Osteocyte (in vitro differentiated cells): ENCODE measurements around the gene BRIP1. TPM values are rescaled to one million over a fixed set of nuclear protein-coding genes. Genes with fewer than 3 reads are reported as not detected.

Experiments used
- DNase-seq: peaks from one replicate; pipeline ENCODE4 v3.0.0; 2021; ENCODE audit warnings: mixed read lengths; ENCODE audit not compliant: unreplicated experiment; ENCODE audit errors: extremely low spot score
- H3K27ac Mint-ChIP-seq: one replicate; pipeline ENCODE4 v1.8.0; 2021; ENCODE audit warnings: mild to moderate bottlenecking, mixed read lengths; ENCODE audit not compliant: unreplicated experiment
- H3K27me3 Mint-ChIP-seq: one replicate; pipeline ENCODE4 v1.8.0; 2021; ENCODE audit warnings: mixed read lengths; ENCODE audit not compliant: unreplicated experiment
- H3K36me3 Mint-ChIP-seq: one replicate; pipeline ENCODE4 v1.8.0; 2021; ENCODE audit warnings: mixed read lengths; ENCODE audit not compliant: unreplicated experiment
- H3K4me1 Mint-ChIP-seq: one replicate; pipeline ENCODE4 v1.8.0; 2021; ENCODE audit warnings: mixed read lengths; ENCODE audit not compliant: unreplicated experiment
- H3K4me3 Mint-ChIP-seq: one replicate; pipeline ENCODE4 v1.8.0; 2021; ENCODE audit warnings: mild to moderate bottlenecking, moderate library complexity, mixed read lengths; ENCODE audit not compliant: unreplicated experiment
- H3K9me3 Mint-ChIP-seq: one replicate; pipeline ENCODE4 v1.8.0; 2021; ENCODE audit warnings: mixed read lengths; ENCODE audit not compliant: unreplicated experiment
- total RNA-seq: library from RNA; stranded (reverse); gene quantifications from 2 replicates; pipeline ENCODE4 v1.2.1, GENCODE V29; 2021
- TF ChIP-seq, protein P1 (sequence below): fragments of 200-600 bp; sonication (generic); IDR thresholded peaks from 2 replicates; pipeline ENCODE4 v1.5.0; 2021; ENCODE audit warnings: antibody characterized with exemption, mild to moderate bottlenecking, moderate library complexity

Gene BRIP1
- total RNA-seq, 1 donor from 2014 or later: 4.6 TPM

DNA sequence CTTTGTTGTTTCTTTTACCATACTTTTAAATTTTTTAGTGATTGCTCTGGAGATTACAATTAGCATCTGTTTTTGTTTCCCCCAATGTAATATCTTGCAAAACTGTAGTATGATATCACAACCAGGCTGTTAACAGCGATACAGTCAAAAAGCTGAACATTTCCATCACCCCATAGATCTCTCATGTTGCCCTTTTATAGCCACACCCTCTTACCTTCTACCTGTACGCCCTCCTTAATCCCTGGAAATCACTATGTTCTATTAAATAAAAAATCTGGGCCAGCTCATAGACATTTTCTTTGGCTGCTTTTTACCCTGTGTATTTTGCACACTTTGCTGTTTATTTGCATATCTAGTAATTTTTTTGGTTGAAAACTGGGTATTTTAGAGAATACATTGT, 205.1 kb downstream of the BRIP1 start:
- TF ChIP-seq, protein P1, sequence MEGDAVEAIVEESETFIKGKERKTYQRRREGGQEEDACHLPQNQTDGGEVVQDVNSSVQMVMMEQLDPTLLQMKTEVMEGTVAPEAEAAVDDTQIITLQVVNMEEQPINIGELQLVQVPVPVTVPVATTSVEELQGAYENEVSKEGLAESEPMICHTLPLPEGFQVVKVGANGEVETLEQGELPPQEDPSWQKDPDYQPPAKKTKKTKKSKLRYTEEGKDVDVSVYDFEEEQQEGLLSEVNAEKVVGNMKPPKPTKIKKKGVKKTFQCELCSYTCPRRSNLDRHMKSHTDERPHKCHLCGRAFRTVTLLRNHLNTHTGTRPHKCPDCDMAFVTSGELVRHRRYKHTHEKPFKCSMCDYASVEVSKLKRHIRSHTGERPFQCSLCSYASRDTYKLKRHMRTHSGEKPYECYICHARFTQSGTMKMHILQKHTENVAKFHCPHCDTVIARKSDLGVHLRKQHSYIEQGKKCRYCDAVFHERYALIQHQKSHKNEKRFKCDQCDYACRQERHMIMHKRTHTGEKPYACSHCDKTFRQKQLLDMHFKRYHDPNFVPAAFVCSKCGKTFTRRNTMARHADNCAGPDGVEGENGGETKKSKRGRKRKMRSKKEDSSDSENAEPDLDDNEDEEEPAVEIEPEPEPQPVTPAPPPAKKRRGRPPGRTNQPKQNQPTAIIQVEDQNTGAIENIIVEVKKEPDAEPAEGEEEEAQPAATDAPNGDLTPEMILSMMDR: no peak
- Mint-ChIP-seq H3K27me3 (no peaks in the 10 kb centered on the region), H3K27ac (no peak overlapping the region), H3K4me1 (peaks cover 9% of the 10 kb centered on the region), H3K4me3 (no peak overlapping the region), H3K9me3 (peaks cover 3% of the 10 kb centered on the region), H3K36me3 (peaks cover 4% of the 10 kb centered on the region)
- no peak for DNase-seq

DNA sequence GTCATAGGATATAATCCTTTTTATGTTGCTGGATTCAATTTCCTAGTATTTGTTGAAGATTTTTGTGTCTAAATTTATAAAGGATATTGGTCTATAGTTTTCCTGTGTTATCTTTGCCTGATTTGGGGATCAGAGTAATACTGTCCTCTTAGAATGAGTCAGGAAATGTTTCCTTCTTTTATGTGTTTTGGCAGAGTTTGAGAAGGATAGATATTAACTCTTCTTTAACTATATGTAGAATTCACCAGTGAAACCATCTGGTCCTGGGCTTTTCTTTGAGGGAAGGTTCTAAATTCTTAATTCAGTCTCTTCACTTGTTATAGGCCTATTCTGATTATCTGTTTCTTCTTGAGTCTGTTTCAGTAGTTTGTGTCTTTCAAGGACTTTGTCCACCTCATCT, 206.0 kb downstream of the BRIP1 start:
- peaks cover 3% of the 10 kb centered on the region for H3K4me1 Mint-ChIP-seq
- peaks cover 3% of the 10 kb centered on the region for H3K36me3 Mint-ChIP-seq
- H3K27ac Mint-ChIP-seq: no peak overlapping the region
- H3K4me3 Mint-ChIP-seq: no peak overlapping the region
- H3K9me3 Mint-ChIP-seq: peaks cover 11% of the 10 kb centered on the region
- H3K27me3 Mint-ChIP-seq: no peaks in the 10 kb centered on the region
- TF ChIP-seq, protein P1: no peak
- no peak for DNase-seq

DNA sequence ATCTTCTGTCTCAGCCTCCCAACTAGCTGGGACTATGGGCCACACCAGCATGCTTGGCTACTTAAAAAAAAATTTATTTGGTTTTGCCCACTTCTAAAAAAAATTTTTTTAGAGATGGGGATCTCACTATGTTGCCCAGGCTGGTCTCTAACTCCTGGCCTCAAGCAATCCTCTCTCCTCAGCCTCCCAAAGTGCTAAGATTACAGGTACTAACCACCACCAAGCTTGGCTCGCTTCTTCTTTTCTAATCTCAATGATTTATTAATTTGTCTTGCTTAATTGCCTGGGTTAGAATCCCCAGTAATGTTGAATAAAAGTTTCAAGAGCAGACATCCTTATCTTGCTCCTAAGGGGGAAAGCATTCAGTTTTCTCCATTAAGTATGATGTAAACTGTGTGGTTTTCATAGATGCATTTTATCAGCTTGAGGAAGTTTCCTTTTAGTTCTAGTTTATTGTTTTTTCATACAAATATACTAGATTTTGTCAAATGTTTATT, 206.6 kb downstream of the BRIP1 start:
- Mint-ChIP-seq H3K36me3 (peaks cover 3% of the 10 kb centered on the region), H3K27ac (no peak overlapping the region), H3K4me1 (no peaks in the 10 kb centered on the region), H3K4me3 (no peak overlapping the region), H3K9me3 (peaks cover 16% of the 10 kb centered on the region), H3K27me3 (no peaks in the 10 kb centered on the region)
- TF ChIP-seq, protein P1: no peak
- DNase-seq: no peak

DNA sequence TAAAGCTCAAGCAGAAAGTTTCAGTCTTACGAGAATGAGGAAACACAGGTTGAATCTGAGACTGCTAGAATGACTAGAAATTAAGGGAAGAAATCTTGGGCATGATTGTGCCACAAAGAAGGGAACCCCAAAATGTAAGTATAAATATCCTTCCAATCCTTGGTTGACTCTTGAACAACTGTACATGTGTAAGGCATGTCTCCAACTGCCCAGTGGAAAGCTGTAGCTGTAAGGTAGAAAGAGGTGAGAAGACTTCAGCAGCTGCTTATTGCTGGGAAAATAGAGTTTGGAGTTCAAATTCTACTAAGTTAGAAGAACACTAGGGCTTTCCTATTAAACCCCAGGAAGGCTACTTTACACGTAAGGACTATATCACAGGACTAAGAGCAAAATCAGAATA, 212.6 kb downstream of the BRIP1 start:
- Mint-ChIP-seq H3K4me1 (peaks cover 16% of the 10 kb centered on the region), H3K36me3 (peaks cover 15% of the 10 kb centered on the region), H3K27me3 (no peaks in the 10 kb centered on the region), H3K9me3 (peaks cover 33% of the 10 kb centered on the region), H3K27ac (no peak overlapping the region), H3K4me3 (no peak overlapping the region)
- TF ChIP-seq, protein P1: no peak
- DNase-seq: no peak

DNA sequence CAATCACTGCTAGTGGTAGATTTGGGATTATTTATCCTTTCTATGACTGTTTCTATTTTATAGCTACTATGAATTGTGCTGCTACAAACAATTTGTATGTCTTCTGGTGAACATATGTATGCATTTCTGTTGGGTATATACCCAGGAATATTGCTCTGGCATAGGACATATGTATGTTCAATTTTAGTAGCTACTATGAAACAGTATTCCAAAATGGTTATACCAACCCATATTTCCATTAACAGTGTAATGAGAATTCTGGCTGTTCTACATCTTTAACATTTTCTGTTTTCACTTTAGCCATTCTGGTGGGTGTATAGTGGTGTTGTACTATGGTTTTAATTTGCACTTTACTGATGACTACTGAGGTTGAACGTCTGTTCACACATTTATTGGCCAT, 214.7 kb downstream of the BRIP1 start:
- TF ChIP-seq, protein P1: no peak
- peaks cover 17% of the 10 kb centered on the region for H3K4me1 Mint-ChIP-seq
- H3K4me3 Mint-ChIP-seq: no peak overlapping the region
- H3K9me3 Mint-ChIP-seq: peaks cover 33% of the 10 kb centered on the region
- H3K27me3 Mint-ChIP-seq: no peaks in the 10 kb centered on the region
- H3K36me3 Mint-ChIP-seq: peaks cover 15% of the 10 kb centered on the region
- H3K27ac Mint-ChIP-seq: no peak overlapping the region
- DNase-seq: no peak
